ENCODE results near the gene INS. TPM values are rescaled to one million over a fixed set of nuclear protein-coding genes. Genes with fewer than 3 reads are reported as not detected.
A peak's percentile ranks its signal among the peaks of the same experiment; 100 is the strongest.

Gene INS
- total RNA-seq, 4 donors from 2014 or later, result not detected

DNA sequence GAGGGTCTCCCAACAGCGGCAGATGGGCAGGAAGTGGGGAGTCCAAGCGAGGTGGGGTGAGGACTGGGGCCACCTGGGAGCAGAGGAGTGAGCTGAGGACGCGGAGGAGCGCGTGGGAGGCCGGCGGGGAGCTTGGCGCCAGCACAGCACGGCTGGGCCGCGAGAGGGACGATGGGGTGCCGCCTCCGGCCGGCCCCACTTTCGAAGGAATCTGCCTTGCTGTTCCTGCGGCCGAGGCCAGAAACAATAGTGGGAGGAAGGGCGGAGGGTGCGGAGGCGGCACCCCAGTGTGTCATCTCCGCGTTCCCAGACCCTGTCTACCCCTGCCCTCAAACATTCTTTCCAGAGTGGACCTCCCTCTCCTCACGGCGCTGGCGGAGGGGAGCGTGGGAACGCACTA lies 5.5 kb downstream of the INS start:
- Histone ChIP-seq H3K9me3 (no peaks in the 10 kb centered on the region), H3K4me1 (peaks cover 0 to 6% (median 4%) of the 10 kb centered on the region in 4 donors), H3K4me3 (no peak overlapping the region), H3K27ac (no peak overlapping the region), H3K36me3 (no peaks in the 10 kb centered on the region), H3K27me3 (no peaks in the 10 kb centered on the region)
- DNase-seq, result no peak
- TF ChIP-seq POLR2A (IDR thresholded peaks at IDR 0.05), result no peak
- TF ChIP-seq, protein P1, sequence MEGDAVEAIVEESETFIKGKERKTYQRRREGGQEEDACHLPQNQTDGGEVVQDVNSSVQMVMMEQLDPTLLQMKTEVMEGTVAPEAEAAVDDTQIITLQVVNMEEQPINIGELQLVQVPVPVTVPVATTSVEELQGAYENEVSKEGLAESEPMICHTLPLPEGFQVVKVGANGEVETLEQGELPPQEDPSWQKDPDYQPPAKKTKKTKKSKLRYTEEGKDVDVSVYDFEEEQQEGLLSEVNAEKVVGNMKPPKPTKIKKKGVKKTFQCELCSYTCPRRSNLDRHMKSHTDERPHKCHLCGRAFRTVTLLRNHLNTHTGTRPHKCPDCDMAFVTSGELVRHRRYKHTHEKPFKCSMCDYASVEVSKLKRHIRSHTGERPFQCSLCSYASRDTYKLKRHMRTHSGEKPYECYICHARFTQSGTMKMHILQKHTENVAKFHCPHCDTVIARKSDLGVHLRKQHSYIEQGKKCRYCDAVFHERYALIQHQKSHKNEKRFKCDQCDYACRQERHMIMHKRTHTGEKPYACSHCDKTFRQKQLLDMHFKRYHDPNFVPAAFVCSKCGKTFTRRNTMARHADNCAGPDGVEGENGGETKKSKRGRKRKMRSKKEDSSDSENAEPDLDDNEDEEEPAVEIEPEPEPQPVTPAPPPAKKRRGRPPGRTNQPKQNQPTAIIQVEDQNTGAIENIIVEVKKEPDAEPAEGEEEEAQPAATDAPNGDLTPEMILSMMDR (IDR thresholded peaks at IDR 0.05), result no peak

DNA sequence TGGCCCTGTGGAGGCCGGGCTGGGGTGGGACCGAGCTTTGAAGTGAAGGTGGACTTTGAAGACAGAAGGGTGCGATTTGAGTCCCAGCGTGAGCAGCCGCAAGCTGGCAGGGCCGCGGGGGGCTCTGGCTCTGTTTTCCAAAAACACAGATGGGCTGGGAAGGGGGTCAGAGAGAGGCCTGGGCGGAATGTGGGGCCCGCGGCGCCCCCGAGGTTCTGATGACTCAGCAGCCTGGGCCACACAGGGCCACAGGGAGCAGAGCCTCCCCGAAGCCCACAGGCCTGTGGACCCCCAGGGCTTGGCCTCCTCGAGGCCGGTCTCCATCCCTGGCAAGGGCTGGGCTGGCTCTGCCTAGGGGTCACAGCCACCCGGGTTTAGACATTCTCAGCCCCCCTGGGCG lies 6.1 kb downstream of the INS start:
- no peak overlapping the region for H3K27ac ChIP-seq
- no peaks in the 10 kb centered on the region for H3K27me3 ChIP-seq
- no peaks in the 10 kb centered on the region for H3K36me3 ChIP-seq
- H3K4me3 ChIP-seq, result no peak overlapping the region
- H3K9me3 ChIP-seq, result no peaks in the 10 kb centered on the region
- H3K4me1 ChIP-seq, result peaks cover 0 to 6% (median 4%) of the 10 kb centered on the region in 4 donors
- DNase-seq, result no peak
- TF ChIP-seq, protein P1 (IDR thresholded peaks at IDR 0.05), result no peak

DNA sequence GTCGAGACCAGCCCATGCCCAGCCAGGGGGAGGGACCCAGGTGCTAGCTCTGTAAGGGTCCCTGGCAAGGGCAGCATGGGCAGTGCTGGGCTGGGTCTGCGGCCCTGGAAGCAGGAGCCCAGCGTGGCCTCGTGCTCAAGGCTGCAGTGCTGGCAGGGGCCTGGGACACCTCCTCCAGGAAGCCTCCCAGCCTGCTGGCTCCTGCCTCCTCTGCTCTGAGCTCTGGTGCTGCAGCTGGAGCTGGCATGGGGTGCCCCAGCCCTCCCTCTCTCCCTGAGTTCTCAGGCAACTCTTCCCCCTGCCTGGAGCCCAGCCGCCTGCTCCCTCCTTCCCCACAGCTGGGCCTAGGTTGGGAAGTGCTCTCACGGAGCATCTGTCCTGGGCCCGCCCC lies 6.8 kb downstream of the INS start:
- no peak for DNase-seq
- Histone ChIP-seq H3K4me1 (peaks cover 0 to 6% (median 4%) of the 10 kb centered on the region in 4 donors), H3K27ac (no peak overlapping the region), H3K9me3 (no peaks in the 10 kb centered on the region), H3K36me3 (no peaks in the 10 kb centered on the region), H3K4me3 (no peak overlapping the region), H3K27me3 (no peaks in the 10 kb centered on the region)
- TF ChIP-seq POLR2A (IDR thresholded peaks at IDR 0.05), result no peak
- TF ChIP-seq, protein P1 (IDR thresholded peaks at IDR 0.05), result no peak

DNA sequence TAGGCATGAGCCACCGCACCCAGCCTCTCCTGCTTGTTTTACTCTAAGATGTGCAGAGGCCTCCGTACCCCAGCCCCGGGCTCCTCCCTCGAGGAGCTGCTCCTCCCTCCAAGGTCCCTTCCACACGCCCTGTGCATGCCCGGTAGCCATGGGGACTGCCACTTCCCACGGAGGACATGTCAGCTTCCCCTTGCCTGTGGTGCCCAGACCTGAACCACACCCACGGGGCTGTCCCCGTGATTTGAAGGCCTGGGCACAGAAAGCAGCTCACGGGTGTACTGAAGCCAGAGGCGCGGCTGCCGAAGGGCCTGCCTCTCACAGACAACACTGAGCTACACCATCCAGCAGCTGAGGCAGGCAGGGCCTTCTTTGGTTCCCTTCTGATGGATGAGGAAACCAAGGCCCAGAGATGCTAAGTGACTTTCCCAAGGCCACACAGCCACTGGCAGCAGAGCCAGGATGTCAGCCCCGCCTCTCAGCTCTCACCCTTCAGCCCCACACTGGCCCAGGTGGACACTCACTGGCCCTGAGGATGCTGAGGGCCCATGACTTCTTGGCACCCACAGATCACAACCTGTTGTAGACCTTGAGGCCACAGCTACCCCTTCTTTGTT lies 7.3 kb downstream of the INS start:
- Histone ChIP-seq H3K27me3 (no peaks in the 10 kb centered on the region), H3K4me1 (peaks cover 0 to 6% (median 4%) of the 10 kb centered on the region in 4 donors), H3K36me3 (no peaks in the 10 kb centered on the region)

DNA sequence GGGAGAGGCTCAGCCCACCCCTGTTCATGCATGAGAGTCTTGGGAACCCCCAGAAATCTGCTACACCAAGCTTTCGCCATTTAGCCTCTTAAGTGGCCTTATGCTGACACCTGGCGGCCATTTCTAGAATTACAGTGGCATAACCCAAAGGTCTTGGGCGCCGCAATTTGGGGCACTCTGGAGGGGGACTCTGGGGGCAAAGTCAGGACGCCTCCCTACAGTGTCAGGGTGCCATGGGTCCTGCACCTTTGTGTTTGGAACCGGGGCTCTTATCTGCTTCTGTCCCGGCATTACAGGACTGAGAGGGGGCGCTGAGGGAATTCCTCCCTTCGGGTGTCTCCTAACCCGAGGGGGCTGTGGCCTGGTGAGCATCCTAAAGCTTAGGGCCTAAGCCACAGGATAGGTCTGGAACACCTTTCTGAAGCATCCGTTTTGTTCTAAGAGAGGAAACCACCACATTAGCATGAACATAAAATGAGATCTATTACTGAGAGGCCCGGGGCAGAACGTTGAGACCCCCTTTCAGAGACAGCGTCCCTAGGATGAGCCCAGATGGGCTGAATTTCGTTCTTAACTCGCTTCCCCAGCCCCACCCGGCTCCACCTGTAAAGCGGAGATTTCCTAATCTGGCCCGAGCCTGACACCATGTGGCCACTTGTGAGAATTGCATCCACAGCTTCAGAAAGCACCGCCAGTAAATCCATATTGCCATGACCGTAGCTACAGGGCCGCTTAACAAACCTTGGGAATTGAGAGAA lies 9.3 kb downstream of the INS start:
- H3K27ac ChIP-seq, result no peak overlapping the region

More for the DNA sequence above, 7.3 kb downstream of the INS start:
- H3K9me3 ChIP-seq, result no peaks in the 10 kb centered on the region
- TF ChIP-seq POLR2A (IDR thresholded peaks at IDR 0.05), result no peak
- TF ChIP-seq, protein P1 (IDR thresholded peaks at IDR 0.05), result no peak
- H3K27ac ChIP-seq, result no peak overlapping the region
- no peak overlapping the region for H3K4me3 ChIP-seq
- DNase-seq, result no peak

More for the DNA sequence above, 9.3 kb downstream of the INS start:
- TF ChIP-seq, protein P1 (IDR thresholded peaks at IDR 0.05), result peak; percentile 77 to 92 (median 89)
- no peak for TF ChIP-seq POLR2A (IDR thresholded peaks at IDR 0.05)
- Histone ChIP-seq H3K4me3 (no peak overlapping the region), H3K36me3 (no peaks in the 10 kb centered on the region), H3K27me3 (no peaks in the 10 kb centered on the region), H3K4me1 (peaks cover 0 to 6% (median 4%) of the 10 kb centered on the region in 4 donors), H3K9me3 (no peaks in the 10 kb centered on the region)
- peak; percentile 82 to 93 (median 83) for DNase-seq

Measured in Peyer's patch (tissue), 4 donors.